ENCODE results near the gene ADIG.

DNA sequence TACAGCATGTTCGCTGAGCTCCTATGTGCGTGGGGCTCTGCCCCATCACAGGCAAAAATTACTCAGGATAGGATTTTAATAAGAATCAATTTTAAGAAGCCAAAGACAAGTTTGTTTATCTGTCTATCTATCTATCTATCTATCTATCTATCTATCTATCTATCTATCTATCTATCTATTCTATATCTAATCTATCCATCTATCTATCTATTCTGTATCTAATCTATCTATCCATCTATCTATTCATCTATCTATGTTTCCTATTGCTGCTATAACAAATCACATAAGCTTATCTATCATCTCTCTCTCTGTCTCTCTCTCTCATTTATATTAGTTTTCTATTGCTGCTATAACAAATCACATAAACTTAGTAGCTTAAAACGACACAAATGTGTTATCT, 22.3 kb downstream of the ADIG start:
- TF ChIP-seq YY1 (IDR thresholded peaks at IDR 0.05; ENCODE audit: insufficient read depth, insufficient read length) (no peak), SUZ12 (IDR thresholded peaks at IDR 0.05; ENCODE audit: extremely low read depth, insufficient read depth, insufficient read length) (no peak), ZNF274 (IDR thresholded peaks at IDR 0.05; ENCODE audit: low read depth, low read length) (no peak)

Data from NT2/D1 (cell line).